Body of pancreas (tissue), 4 donors: ENCODE data around the gene PDIK1L.

Experiments used
- POLR2A ChIP-seq, 3 donors: fragments of 450-650 bp; IDR thresholded peaks; one replicate each; pipeline ENCODE4 v1.6.1; 2016; ENCODE audit warnings: antibody characterized with exemption in 3 of 3, mild to moderate bottlenecking in 2 of 3
- TF ChIP-seq, protein P1 (sequence below), 7 experiments: fragments of 450-650 bp in 4 of 7; fragments of 200-600 bp in 3 of 7; sonication (generic) in 3 of 7; IDR thresholded peaks; one replicate each; pipeline ENCODE4 v1.5.1; 2016 to 2019; ENCODE audit warnings: antibody characterized with exemption in 7 of 7

DNA sequence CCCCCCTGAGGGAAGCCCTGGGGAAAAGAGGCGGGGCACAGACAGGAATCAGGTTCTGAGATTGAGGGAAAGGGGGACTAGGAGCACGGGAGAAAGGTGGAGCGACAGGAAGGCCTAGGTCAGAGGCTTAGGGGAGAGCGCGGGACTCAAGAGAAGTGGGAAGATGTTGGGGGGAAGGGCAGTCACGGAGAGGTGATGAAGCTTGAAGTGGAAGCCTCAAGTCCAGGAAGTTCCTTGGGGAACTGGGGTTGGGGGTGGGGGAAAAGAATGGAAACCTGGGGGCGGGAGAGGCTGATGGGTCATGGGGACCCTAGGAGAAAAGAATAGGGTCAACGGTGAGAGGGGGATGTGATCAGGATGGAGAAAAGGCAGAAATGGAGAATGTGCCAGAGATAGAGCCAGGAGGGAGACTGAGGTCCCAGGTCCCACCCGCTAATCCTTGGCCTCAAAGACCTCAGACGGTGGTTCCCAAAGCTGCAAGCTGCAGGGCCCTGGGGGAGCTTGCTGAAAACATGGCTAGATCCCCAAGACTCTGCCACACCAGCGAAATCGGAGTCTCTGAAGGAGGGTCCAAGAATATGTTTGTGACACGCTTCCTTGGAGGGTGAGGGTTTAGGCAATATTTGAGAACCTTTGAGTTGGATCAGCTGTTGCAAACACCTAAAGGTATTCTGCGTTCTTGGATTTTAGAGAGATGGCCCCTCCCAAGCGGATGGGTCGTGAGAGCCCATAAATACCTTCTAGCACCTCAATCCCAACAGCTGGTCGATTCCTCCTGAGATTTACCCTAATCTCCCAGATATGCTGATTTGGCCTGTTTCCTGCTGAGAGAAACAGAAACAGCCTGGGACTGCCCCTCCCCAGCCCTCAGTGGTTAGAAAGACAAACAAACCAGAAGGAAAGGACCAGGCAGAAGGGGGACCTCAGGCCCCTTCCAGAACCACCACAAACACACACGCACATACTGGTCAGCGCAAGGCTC lies 53.5 kb downstream of the PDIK1L start:
- TF ChIP-seq, protein P1, sequence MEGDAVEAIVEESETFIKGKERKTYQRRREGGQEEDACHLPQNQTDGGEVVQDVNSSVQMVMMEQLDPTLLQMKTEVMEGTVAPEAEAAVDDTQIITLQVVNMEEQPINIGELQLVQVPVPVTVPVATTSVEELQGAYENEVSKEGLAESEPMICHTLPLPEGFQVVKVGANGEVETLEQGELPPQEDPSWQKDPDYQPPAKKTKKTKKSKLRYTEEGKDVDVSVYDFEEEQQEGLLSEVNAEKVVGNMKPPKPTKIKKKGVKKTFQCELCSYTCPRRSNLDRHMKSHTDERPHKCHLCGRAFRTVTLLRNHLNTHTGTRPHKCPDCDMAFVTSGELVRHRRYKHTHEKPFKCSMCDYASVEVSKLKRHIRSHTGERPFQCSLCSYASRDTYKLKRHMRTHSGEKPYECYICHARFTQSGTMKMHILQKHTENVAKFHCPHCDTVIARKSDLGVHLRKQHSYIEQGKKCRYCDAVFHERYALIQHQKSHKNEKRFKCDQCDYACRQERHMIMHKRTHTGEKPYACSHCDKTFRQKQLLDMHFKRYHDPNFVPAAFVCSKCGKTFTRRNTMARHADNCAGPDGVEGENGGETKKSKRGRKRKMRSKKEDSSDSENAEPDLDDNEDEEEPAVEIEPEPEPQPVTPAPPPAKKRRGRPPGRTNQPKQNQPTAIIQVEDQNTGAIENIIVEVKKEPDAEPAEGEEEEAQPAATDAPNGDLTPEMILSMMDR (IDR thresholded peaks at IDR 0.05), result no peak
- TF ChIP-seq POLR2A (IDR thresholded peaks at IDR 0.05), result no peak
